GM10266 (cell line): Measurements from ENCODE around the gene LRRC63.

ENCODE experiments used
- DNase-seq: peaks from one replicate; pipeline ENCODE4 v3.0.0; 2012; ENCODE audit errors: extremely low spot score
- CTCF ChIP-seq: IDR thresholded peaks from 2 replicates; pipeline ENCODE4 v1.5.1; 2012; ENCODE audit warnings: mild to moderate bottlenecking, low read depth; ENCODE audit not compliant: control insufficient read depth, insufficient read depth; ENCODE audit errors: missing control alignments

Gene LRRC63

DNA sequence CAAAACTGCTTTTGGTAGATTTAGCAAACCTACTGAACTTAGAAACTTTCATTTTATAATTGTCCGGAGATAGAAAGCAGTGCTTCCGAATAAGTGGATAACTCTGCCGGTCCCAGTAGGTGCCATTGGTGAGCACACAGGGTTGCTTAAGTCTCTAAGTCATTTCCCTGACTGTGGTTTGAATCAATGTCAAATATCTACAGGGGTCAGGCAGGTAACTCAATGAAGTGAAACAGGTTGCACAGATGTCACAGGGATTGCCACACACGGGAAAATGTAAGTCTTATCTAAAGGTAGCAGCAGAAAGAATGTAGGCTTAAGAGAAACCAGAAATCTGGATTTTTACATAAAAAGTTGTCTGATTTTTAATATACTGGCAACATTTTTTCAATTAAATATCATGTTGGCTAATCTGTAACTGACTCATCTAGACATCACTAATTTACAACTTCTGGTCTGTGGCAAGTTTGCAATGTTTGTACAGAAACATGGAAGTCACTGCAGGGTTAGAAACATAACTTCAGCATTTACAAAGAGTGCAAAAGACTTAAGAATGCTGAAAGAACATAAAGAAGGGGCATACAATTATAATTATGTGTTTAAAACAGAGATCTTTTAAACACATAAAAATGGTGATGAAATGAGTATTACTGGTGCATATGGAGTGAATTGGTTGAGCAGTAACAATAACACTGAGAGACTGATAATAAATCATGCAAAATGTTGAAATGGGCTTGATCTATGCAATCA is 14.3 kb upstream of the LRRC63 start:
- DNase-seq: no peak
- TF ChIP-seq CTCF: no peak

DNA sequence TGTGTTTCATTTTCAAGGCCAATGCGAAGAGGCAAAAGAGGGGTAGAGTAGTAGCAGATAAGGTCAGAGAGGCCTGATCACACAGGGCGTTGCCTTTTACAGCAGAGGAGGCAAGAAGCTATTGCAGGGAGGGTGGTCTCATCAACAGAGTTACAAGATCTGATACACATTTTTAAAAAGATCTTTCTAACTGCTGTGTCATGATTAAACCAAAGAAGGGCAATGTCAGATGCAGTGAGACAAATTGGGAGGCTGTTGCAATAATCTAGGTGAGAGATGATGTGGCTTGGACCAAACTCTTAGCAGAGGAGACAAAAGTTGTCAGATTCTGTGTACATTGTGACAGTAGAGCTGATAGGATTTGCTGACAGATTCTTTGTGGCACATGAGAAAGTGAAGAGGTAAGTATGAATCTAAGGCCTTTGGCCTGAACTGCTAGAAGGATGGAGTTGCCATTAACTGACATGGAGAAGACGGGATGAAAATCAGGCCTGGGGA is 13.0 kb upstream of the LRRC63 start:
- DNase-seq: no peak
- no peak for TF ChIP-seq CTCF

- no peak for TF ChIP-seq CTCF
- DNase-seq: no peak
Observed at GRCh38 chr13:46202188-46202795, 9.4 kb upstream of the LRRC63 start.

DNA sequence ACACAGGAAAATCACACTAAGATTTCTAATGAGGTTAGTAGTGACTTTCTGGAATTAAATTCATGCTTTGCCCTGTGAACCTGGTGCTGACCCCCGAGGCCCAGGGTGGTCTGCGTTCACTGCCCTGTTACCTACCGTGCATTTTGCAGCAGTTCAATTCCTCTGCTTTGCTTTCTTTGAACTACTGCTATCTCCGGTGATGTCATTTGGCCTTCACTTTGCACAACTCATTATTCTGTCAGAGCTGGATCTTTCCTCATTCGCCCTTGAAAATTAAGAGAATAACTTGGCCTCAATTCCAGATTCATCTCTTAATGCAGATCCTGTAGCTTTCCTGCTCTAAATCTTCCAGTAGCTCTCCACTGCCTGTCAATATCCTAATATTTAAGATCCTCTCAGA is 8.8 kb upstream of the LRRC63 start:
- no peak for TF ChIP-seq CTCF
- DNase-seq: no peak

DNA sequence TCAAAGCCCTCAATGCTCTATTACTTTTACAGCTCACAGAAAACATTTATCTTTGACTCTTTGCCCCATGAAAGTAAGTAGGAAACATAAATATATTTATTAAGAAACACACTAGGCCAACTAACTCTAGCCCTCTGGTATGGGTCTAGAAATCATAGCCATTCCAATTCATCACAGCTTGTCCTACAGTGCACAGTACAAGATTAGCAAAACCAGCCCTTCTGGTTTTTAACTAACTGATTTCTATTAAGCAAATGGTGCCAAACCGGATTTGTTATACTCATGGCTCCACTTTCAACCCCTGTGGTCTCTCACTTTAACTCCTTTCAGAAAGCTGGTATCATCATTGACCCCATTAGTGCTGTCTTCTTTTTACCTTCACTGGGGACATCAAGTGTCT is 5.6 kb upstream of the LRRC63 start:
- no peak for DNase-seq
- no peak for TF ChIP-seq CTCF

- no peak for TF ChIP-seq CTCF
- no peak for DNase-seq
Observed at GRCh38 chr13:46207828-46208227, 3.9 kb upstream of the LRRC63 start.

DNA sequence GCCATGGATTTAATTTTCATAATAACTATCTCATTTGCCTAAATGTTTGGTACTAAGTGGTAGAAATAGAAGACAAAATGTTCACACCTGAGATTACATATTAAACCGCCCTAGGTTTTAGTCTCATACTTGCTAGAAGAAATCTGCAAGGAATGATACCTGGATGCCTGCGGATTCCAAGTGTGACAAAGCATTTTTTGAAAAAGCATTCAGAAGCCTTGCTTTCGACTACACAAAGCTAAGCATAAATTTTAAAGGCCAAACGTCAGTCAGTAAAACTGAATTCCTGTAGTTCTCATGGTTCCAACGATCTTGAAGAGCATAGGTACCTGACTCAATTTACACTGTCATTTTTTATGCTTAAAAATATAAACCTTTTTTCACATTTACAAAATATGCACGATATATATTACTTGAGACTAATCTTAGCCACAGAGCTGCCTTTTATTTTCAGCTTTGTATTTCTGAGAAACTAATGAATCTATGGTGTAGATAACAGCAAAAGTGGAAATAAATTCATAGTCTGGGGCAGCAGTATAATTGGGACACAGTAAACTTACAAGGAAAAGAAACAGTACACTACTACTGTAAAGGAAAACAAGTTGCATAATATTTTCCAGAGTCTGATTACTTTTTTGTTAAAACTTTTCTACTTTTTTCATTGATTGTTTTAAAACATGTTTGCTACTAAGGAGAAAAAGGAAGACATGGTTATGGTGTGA is 1.2 kb upstream of the LRRC63 start:
- no peak for TF ChIP-seq CTCF
- no peak for DNase-seq
